Liver (tissue), 9 donors: ENCODE measurements around the gene HUNK. TPM values are rescaled to one million over a fixed set of nuclear protein-coding genes. Genes with fewer than 3 reads are reported as not detected.
A peak's percentile ranks its signal among the peaks of the same experiment; 100 is the strongest.

Source experiments
- DNase-seq: peaks from one replicate; pipeline ENCODE4 v3.0.0-alpha.2; 2017; ENCODE audit warnings: low spot score
- H3K27ac ChIP-seq, 2 donors: one replicate each; pipeline ENCODE4 v1.7.0; 2013; ENCODE audit warnings: inconsistent platforms in 2 of 2, low read length in 2 of 2, control low read depth in 1 of 2, low read depth in 1 of 2, mild to moderate bottlenecking in 1 of 2
- H3K27me3 ChIP-seq, 4 donors: one replicate each; pipeline versions ENCODE4 v1.6.1 to v1.7.0; 2013; ENCODE audit warnings: low read length in 3 of 4, inconsistent platforms in 1 of 4, mild to moderate bottlenecking in 1 of 4, moderate library complexity in 1 of 4; ENCODE audit not compliant: control insufficient read depth in 4 of 4, insufficient read depth in 4 of 4
- H3K36me3 ChIP-seq, 4 donors: one replicate each; pipeline versions ENCODE4 v1.6.1 to v1.7.0; 2013; ENCODE audit warnings: low read length in 3 of 4, mild to moderate bottlenecking in 3 of 4, low read depth in 1 of 4, moderate library complexity in 1 of 4; ENCODE audit not compliant: control insufficient read depth in 4 of 4, insufficient read depth in 3 of 4
- H3K4me1 ChIP-seq, 4 donors: one replicate each; pipeline versions ENCODE4 v1.6.1 to v1.7.0; 2013; ENCODE audit warnings: low read length in 3 of 4, mild to moderate bottlenecking in 3 of 4, moderate library complexity in 1 of 4; ENCODE audit not compliant: control insufficient read depth in 4 of 4, insufficient read depth in 4 of 4
- H3K4me3 ChIP-seq, 3 donors: one replicate each; pipeline versions ENCODE4 v1.6.1 to v1.7.0; 2013; ENCODE audit warnings: low read length in 3 of 3, control low read depth in 1 of 3, low read depth in 1 of 3, mild to moderate bottlenecking in 1 of 3
- H3K9ac ChIP-seq, 2 donors: one replicate each; pipeline ENCODE4 v1.7.0; 2013; ENCODE audit warnings: low read length in 2 of 2, mild to moderate bottlenecking in 2 of 2, moderate library complexity in 2 of 2, control low read depth in 1 of 2, low read depth in 1 of 2
- H3K9me3 ChIP-seq, 4 donors: one replicate each; pipeline versions ENCODE4 v1.6.1 to v1.7.0; 2013; ENCODE audit warnings: low read length in 3 of 4; ENCODE audit not compliant: control insufficient read depth in 4 of 4
- CTCF ChIP-seq: fragments of 150-350 bp; IDR thresholded peaks from 2 replicates; pipeline ENCODE4 v1.5.1; 2017; ENCODE audit warnings: improper control_type of control experiment, low read depth, low read length; ENCODE audit not compliant: missing input control
- FOXA1 ChIP-seq: IDR thresholded peaks from 2 replicates; pipeline ENCODE4 v1.6.1; 2016; ENCODE audit warnings: antibody characterized with exemption
- FOXA2 ChIP-seq: IDR thresholded peaks from 2 replicates; pipeline ENCODE4 v1.6.1; 2016; ENCODE audit warnings: antibody characterized with exemption
- GABPA ChIP-seq, 2 donors: IDR thresholded peaks in 1 of 2; conservative IDR thresholded peaks in 1 of 2; 2 replicates each; pipeline ENCODE4 v1.6.1; 2016; ENCODE audit warnings: antibody characterized with exemption in 2 of 2, mild to moderate bottlenecking in 1 of 2, moderate library complexity in 1 of 2
- HNF4G ChIP-seq: IDR thresholded peaks from 2 replicates; pipeline ENCODE4 v1.6.1; 2016; ENCODE audit warnings: antibody characterized with exemption
- JUND ChIP-seq, 2 donors: IDR thresholded peaks; 2 replicates each; pipeline ENCODE4 v1.6.1; 2016; ENCODE audit warnings: antibody characterized with exemption in 2 of 2
- NR2F2 ChIP-seq: IDR thresholded peaks from 2 replicates; pipeline ENCODE4 v1.6.1; 2016; ENCODE audit warnings: antibody characterized with exemption
- RAD21 ChIP-seq, 2 donors: IDR thresholded peaks; 2 replicates each; pipeline ENCODE4 v1.6.1; 2016; ENCODE audit warnings: antibody characterized with exemption in 2 of 2, mild to moderate bottlenecking in 2 of 2
- TAF1 ChIP-seq: conservative IDR thresholded peaks from 2 replicates; pipeline ENCODE4 v1.6.1; 2016; ENCODE audit warnings: antibody characterized with exemption, mild to moderate bottlenecking
- YY1 ChIP-seq: IDR thresholded peaks from 2 replicates; pipeline ENCODE4 v1.6.1; 2016; ENCODE audit warnings: antibody characterized with exemption, mild to moderate bottlenecking
- WGBS: extraction: QIAGEN DNeasy Blood & Tissue Kit; methylation state at CpG from one replicate; pipeline ENCODE4 v1.1.7; 2013; 5-methylcytosine and 5-hydroxymethylcytosine counted together
- polyA plus RNA-seq, 2 donors: library from polyadenylated mRNA; stranded (reverse) in 1 of 2; unstranded in 1 of 2; fragments of 200-250 nt in 1 of 2; fragments of >200 nt in 1 of 2; fragmentation: Nextera tagmentation in 1 of 2; extraction: Ambion mirVana in 1 of 2; gene quantifications; one replicate each; pipeline versions ENCODE4 v1.2.1 to v1.2.3, GENCODE V29; 2013 to 2015
- total RNA-seq, 2 donors: library from RNA; depleted of rRNA; stranded (reverse); fragments of >200 nt; gene quantifications; one replicate each; pipeline ENCODE4 v1.2.3, GENCODE V29; 2014
- TF ChIP-seq, protein P1 (sequence below): IDR thresholded peaks from 2 replicates; pipeline ENCODE4 v1.6.1; 2016; ENCODE audit warnings: antibody characterized with exemption
- TF ChIP-seq, protein P2 (sequence below): IDR thresholded peaks from 2 replicates; pipeline ENCODE4 v1.6.1; 2016; ENCODE audit warnings: antibody characterized with exemption
- TF ChIP-seq, protein P3 (sequence below): IDR thresholded peaks from 2 replicates; pipeline ENCODE4 v1.6.1; 2016; ENCODE audit warnings: antibody characterized with exemption
- donor health status: healthy.
- donor health status: healthy.
- donor health status: healthy.
- donor health status: healthy.
- donor health status: healthy.

The HUNK gene
- total and polyA plus RNA-seq, 4 donors = 0.11 to 0.92 (median 0.30) TPM

DNA sequence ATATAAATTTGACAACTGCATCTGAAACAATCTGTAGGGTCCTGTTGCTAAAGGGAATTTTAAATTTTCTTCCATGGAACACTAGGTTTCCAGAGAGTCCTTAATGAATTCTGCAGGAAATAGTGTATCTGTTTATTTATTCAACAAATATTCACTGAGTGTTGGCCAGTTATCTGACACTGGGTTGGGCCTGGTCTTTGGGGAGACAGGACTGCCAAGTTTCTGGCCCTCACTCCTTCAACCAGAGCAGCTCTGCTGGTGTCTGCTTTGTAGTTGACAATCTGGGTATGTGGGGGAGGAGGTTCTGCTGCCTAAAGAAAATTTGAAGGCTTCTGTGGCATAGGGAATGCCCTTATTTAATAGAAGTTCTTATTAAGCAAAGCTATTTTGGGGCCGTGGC is 26.1 kb upstream of the HUNK start:
- Histone ChIP-seq H3K36me3 (no peaks in the 10 kb centered on the region), H3K9me3 (no peaks in the 10 kb centered on the region), H3K4me3 (no peak overlapping the region), H3K27ac (no peak overlapping the region), H3K4me1 (no peaks in the 10 kb centered on the region), H3K9ac (no peak overlapping the region), H3K27me3 (peaks cover 0 to 3% (median 0%) of the 10 kb centered on the region in 4 donors)
- TF ChIP-seq RAD21 (IDR thresholded peaks at IDR 0.05) (peak in 1 of 2 donors; percentile 8), FOXA2 (no peak), TAF1 (no peak), HNF4G (no peak), YY1 (no peak)
- TF ChIP-seq, protein P1, sequence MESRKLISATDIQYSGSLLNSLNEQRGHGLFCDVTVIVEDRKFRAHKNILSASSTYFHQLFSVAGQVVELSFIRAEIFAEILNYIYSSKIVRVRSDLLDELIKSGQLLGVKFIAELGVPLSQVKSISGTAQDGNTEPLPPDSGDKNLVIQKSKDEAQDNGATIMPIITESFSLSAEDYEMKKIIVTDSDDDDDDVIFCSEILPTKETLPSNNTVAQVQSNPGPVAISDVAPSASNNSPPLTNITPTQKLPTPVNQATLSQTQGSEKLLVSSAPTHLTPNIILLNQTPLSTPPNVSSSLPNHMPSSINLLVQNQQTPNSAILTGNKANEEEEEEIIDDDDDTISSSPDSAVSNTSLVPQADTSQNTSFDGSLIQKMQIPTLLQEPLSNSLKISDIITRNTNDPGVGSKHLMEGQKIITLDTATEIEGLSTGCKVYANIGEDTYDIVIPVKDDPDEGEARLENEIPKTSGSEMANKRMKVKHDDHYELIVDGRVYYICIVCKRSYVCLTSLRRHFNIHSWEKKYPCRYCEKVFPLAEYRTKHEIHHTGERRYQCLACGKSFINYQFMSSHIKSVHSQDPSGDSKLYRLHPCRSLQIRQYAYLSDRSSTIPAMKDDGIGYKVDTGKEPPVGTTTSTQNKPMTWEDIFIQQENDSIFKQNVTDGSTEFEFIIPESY = no peak
- TF ChIP-seq, protein P2, sequence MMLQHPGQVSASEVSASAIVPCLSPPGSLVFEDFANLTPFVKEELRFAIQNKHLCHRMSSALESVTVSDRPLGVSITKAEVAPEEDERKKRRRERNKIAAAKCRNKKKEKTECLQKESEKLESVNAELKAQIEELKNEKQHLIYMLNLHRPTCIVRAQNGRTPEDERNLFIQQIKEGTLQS = no peak
- no peak for DNase-seq
- 92% methylated on average over 1 of the region's 1 CpG for WGBS

- H3K27ac ChIP-seq = no peak overlapping the region
- peaks cover 0 to 3% (median 0%) of the 10 kb centered on the region in 4 donors for H3K27me3 ChIP-seq
- no peak overlapping the region for H3K4me3 ChIP-seq
- no peaks in the 10 kb centered on the region for H3K4me1 ChIP-seq
- TF ChIP-seq GABPA (IDR thresholded peaks at IDR 0.05 in 1 of 2, conservative IDR thresholded peaks at IDR 0.05 in 1 of 2) (no peak), NR2F2 (no peak), HNF4G (no peak), JUND (IDR thresholded peaks at IDR 0.05) (no peak)
- TF ChIP-seq, protein P1 = no peak
- H3K9ac ChIP-seq = no peak overlapping the region
- no peaks in the 10 kb centered on the region for H3K36me3 ChIP-seq
- WGBS = 86% methylated on average over 3 of the region's 3 CpGs
- DNase-seq = no peak
- H3K9me3 ChIP-seq = no peaks in the 10 kb centered on the region
Measured at GRCh38 chr21:31847761-31848160, 25.1 kb upstream of the HUNK start.

DNA sequence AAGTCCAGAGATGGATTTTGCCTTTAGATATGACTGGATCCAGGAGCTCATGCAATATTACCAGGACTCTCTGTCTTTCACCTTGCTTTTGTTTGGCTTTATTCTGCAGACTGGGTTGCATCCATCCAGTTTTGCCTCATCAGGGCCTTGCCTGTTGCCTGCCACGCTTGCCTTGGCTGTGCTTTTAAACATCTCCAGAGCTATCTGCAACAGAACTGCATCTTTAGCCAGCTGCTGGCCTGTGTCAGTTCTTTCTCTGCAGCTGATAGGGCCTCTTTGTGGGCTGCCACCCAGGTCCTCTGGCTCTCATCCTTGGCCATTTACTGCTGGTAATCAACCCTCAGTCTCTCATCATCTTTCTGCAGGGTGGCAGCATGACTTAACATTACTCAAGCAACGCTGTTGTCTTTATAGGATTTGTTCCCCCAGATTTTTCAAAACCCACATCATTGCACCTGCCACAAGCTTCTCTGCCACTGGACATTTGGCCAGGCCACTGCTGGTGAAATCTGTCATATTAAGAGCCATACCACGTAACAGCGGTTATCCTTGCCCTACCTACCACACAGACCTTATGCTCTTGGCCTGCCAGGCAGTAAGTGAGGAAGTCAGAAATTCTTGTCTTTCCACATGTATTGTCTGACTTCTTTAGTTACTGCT is 24.4 kb upstream of the HUNK start:
- Histone ChIP-seq H3K9ac (no peak overlapping the region), H3K4me1 (no peaks in the 10 kb centered on the region), H3K9me3 (no peaks in the 10 kb centered on the region), H3K4me3 (no peak overlapping the region), H3K27me3 (peaks cover 0 to 3% (median 0%) of the 10 kb centered on the region in 4 donors), H3K27ac (no peak overlapping the region), H3K36me3 (no peaks in the 10 kb centered on the region)
- no peak for DNase-seq
- WGBS = 89% methylated on average over 4 of the region's 4 CpGs
- TF ChIP-seq JUND (IDR thresholded peaks at IDR 0.05) (no peak), NR2F2 (no peak), GABPA (IDR thresholded peaks at IDR 0.05 in 1 of 2, conservative IDR thresholded peaks at IDR 0.05 in 1 of 2) (no peak), CTCF (no peak), RAD21 (IDR thresholded peaks at IDR 0.05) (no peak), FOXA1 (no peak)
- TF ChIP-seq, protein P2 = no peak
- TF ChIP-seq, protein P1 = no peak
- TF ChIP-seq, protein P3, sequence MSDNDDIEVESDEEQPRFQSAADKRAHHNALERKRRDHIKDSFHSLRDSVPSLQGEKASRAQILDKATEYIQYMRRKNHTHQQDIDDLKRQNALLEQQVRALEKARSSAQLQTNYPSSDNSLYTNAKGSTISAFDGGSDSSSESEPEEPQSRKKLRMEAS = no peak
